Fibroblast of lung (primary cell): Measurements from ENCODE around the gene SLC25A53. TPM values are rescaled to one million over a fixed set of nuclear protein-coding genes. Genes with fewer than 3 reads are reported as not detected.
"Not testable (repeated sequence)": the region's sequence is repeated elsewhere in the genome, so short reads cannot be mapped to it uniquely, and the experiment has no call there.

Source experiments
- DNase-seq, 2 donors: peaks; one replicate each; pipeline versions ENCODE4 v3.0.0 to v3.0.0-alpha.2; 2010; ENCODE audit warnings: low read depth in 2 of 2
- H2AFZ ChIP-seq: 2 replicates; pipeline ENCODE4 v1.5.1; 2012; ENCODE audit warnings: low read length, control low read depth, inconsistent platforms
- H3K27ac ChIP-seq: 2 replicates; pipeline ENCODE4 v1.5.1; 2011; ENCODE audit warnings: low read length, control low read depth; ENCODE audit not compliant: insufficient read depth
- H3K27me3 ChIP-seq: 2 replicates; pipeline ENCODE4 v1.5.1; 2011; ENCODE audit warnings: mild to moderate bottlenecking, low read length; ENCODE audit not compliant: control insufficient read depth, insufficient read depth
- H3K36me3 ChIP-seq: 2 replicates; pipeline ENCODE4 v1.5.1; 2011; ENCODE audit warnings: low read length; ENCODE audit not compliant: control insufficient read depth, insufficient read depth
- H3K4me1 ChIP-seq: 2 replicates; pipeline ENCODE4 v1.5.1; 2011; ENCODE audit warnings: low read length; ENCODE audit not compliant: control insufficient read depth, insufficient read depth; ENCODE audit errors: extremely low read depth
- H3K4me2 ChIP-seq: 2 replicates; pipeline ENCODE4 v1.5.1; 2011; ENCODE audit warnings: low read length, control low read depth; ENCODE audit not compliant: insufficient read depth; ENCODE audit errors: extremely low read depth
- H3K4me3 ChIP-seq, 4 experiments: fragments of 200-600 bp in 1 of 4; sonication (generic) in 1 of 4; replicated peaks in 1 of 4; 2 replicates each; pipeline ENCODE4 v1.5.1; 2011 to 2016; ENCODE audit warnings: low read length in 4 of 4, low read depth in 3 of 4, mild to moderate bottlenecking in 3 of 4, control low read depth in 2 of 4, inconsistent platforms in 1 of 4, mixed read lengths in 1 of 4; ENCODE audit not compliant: insufficient read depth in 1 of 4; ENCODE audit errors: control extremely low read depth in 1 of 4
- H3K79me2 ChIP-seq: 2 replicates; pipeline ENCODE4 v1.5.1; 2012; ENCODE audit warnings: mild to moderate bottlenecking, low read length, inconsistent platforms; ENCODE audit not compliant: control insufficient read depth, insufficient read depth
- H3K9ac ChIP-seq: 2 replicates; pipeline ENCODE4 v1.5.1; 2011; ENCODE audit warnings: mild to moderate bottlenecking, low read length, control low read depth; ENCODE audit not compliant: insufficient read depth
- H3K9me3 ChIP-seq: 2 replicates; pipeline ENCODE4 v1.5.1; 2012; ENCODE audit warnings: low read depth, low read length; ENCODE audit not compliant: control insufficient read depth, insufficient read depth
- H4K20me1 ChIP-seq: 2 replicates; pipeline ENCODE4 v1.5.1; 2011; ENCODE audit warnings: low read length; ENCODE audit not compliant: control insufficient read depth, insufficient read depth; ENCODE audit errors: extremely low read depth
- polyA plus RNA-seq, 2 donors: library from polyadenylated mRNA; depleted of rRNA in 1 of 2; stranded (reverse) in 1 of 2; unstranded in 1 of 2; fragments of >200 nt; gene quantifications; 2 replicates each; pipeline ENCODE4 v1.2.1, GENCODE V29; 2011 to 2012; ENCODE audit warnings: missing spikeins in 1 of 2
- total RNA-seq: library from RNA; depleted of rRNA; stranded (reverse); fragments of >200 nt; gene quantifications from 2 replicates; pipeline ENCODE4 v1.2.1, GENCODE V29; 2014

Gene SLC25A53
- total and polyA plus RNA-seq, 2 donors (not counting 1 experiment from before 2014, with no cell fraction given), result 5.4 to 13.7 TPM

- H3K4me1 ChIP-seq, H3K9ac ChIP-seq, H3K27ac ChIP-seq, H3K9me3 ChIP-seq, H3K36me3 ChIP-seq, H3K27me3 ChIP-seq, H3K4me3 ChIP-seq, H4K20me1 ChIP-seq, DNase-seq, H3K4me2 ChIP-seq, H2AFZ ChIP-seq, H3K79me2 ChIP-seq: not testable (repeated sequence)
These were observed 80.9 kb downstream of the SLC25A53 start, which contains the start of gene TMSB15C for GRCh38 chrX:104075778-104076445. TSS of gene TMSB15C (minus strand) at chrX:104076236.

GRCh38 chrX:104062636-104063035 is 94.2 kb downstream of the SLC25A53 start:
- not testable (repeated sequence) for H3K79me2 ChIP-seq, H4K20me1 ChIP-seq, H3K36me3 ChIP-seq, H3K27me3 ChIP-seq, H3K4me2 ChIP-seq, H2AFZ ChIP-seq, H3K9me3 ChIP-seq, H3K4me1 ChIP-seq, DNase-seq, H3K9ac ChIP-seq, H3K4me3 ChIP-seq, H3K27ac ChIP-seq

- not testable (repeated sequence) for H3K36me3 ChIP-seq, H3K79me2 ChIP-seq, H3K4me1 ChIP-seq, H3K27me3 ChIP-seq, H3K9me3 ChIP-seq, H4K20me1 ChIP-seq, H3K4me2 ChIP-seq, H3K9ac ChIP-seq, DNase-seq, H3K4me3 ChIP-seq, H3K27ac ChIP-seq, H2AFZ ChIP-seq
These were observed 101.9 kb downstream of the SLC25A53 start for GRCh38 chrX:104054956-104055355.

Other genes starting within 250 kb of the SLC25A53 start
- 1.5 and 3.1 TPM in 2 replicates for gene TMSB15B, start 194.4 kb downstream of the SLC25A53 start, total RNA-seq
- gene TMSB15B, start 194.4 kb downstream of the SLC25A53 start, polyA plus RNA-seq, result 10.0 and 12.0 TPM in 2 replicates
- not detected in 2 replicates for gene H2BW1, start 143.3 kb downstream of the SLC25A53 start, total RNA-seq
- not detected in 2 replicates for gene H2BW1, start 143.3 kb downstream of the SLC25A53 start, polyA plus RNA-seq
- not detected in 2 replicates for gene H2BW2, start 117.1 kb downstream of the SLC25A53 start, total RNA-seq
- gene H2BW2, start 117.1 kb downstream of the SLC25A53 start, polyA plus RNA-seq, result not detected in 2 replicates
- 2.6 and 4.1 TPM in 2 replicates for gene TMSB15C, start 80.8 kb downstream of the SLC25A53 start, total RNA-seq
- gene TMSB15C, start 80.8 kb downstream of the SLC25A53 start, polyA plus RNA-seq, result 1.9 and 2.0 TPM in 2 replicates
- 0.66 and 1.3 TPM in 2 replicates for gene ZCCHC18, start 44.5 kb downstream of the SLC25A53 start, total RNA-seq
- gene ZCCHC18, start 44.5 kb downstream of the SLC25A53 start, polyA plus RNA-seq, result 0.41 and 0.48 TPM in 2 replicates
- 17.2 and 21.1 TPM in 2 replicates for gene FAM199X, start 9.4 kb upstream of the SLC25A53 start, total RNA-seq
- gene FAM199X, start 9.4 kb upstream of the SLC25A53 start, polyA plus RNA-seq, result 5.9 and 6.7 TPM in 2 replicates
- not detected in 2 replicates for gene ESX1, start 97.9 kb upstream of the SLC25A53 start, total RNA-seq
- not detected in 2 replicates for gene ESX1, start 97.9 kb upstream of the SLC25A53 start, polyA plus RNA-seq